ENCODE measurements around the gene LAD1.

GRCh38 chr1:201401700-201402099 is 2.6 kb upstream of the LAD1 start:
- TF ChIP-seq CTCF (conservative IDR thresholded peaks at IDR 0.05 in 1 of 2, IDR thresholded peaks at IDR 0.05 in 1 of 2; ENCODE audit: low read depth in 1 of 2, low read length in 2 of 2) (no peak), EZH2 (IDR thresholded peaks at IDR 0.05; ENCODE audit: low read length, missing control alignments) (no peak)

All from fibroblast of lung (primary cell).